Activated B cell treated with CpG ODN at 0.5 μM for 24 hours (primary cell): Measurements from ENCODE around the gene SMIM30. TPM values are rescaled to one million over a fixed set of nuclear protein-coding genes. Genes with fewer than 3 reads are reported as not detected.

Source experiments
- ATAC-seq: fragments of 200-7000 bp; cut with Tn5 transposase; one replicate; pipeline ENCODE4 v1.10.0; 2021; ENCODE audit warnings: low read depth, mild to moderate bottlenecking, moderate library complexity
- CTCF ChIA-PET: fragments of 350-600 bp; sonication (Branson Sonifier 250); formaldehyde crosslinking; loops from one replicate; lab custom pipeline; 2021; ENCODE audit warnings: antibody characterized with exemption; lab: Charles Lee
- POLR2A ChIA-PET: fragments of 350-600 bp; sonication (Branson Sonifier 250); formaldehyde crosslinking; loops from one replicate; lab custom pipeline; 2021; ENCODE audit warnings: antibody characterized with exemption; lab: Charles Lee
- DNase-seq: peaks from one replicate; pipeline ENCODE4 v3.0.0; 2022
- H3K27ac Mint-ChIP-seq: one replicate; pipeline ENCODE4 v1.8.0; 2020; ENCODE audit warnings: mixed read lengths
- H3K27me3 Mint-ChIP-seq: one replicate; pipeline ENCODE4 v1.8.0; 2021; ENCODE audit warnings: mixed read lengths
- H3K36me3 Mint-ChIP-seq: one replicate; pipeline ENCODE4 v1.8.0; 2021; ENCODE audit warnings: low read depth, mixed read lengths
- H3K4me1 Mint-ChIP-seq: one replicate; pipeline ENCODE4 v1.8.0; 2021; ENCODE audit warnings: mixed read lengths
- H3K4me3 Mint-ChIP-seq: one replicate; pipeline ENCODE4 v1.8.0; 2020; ENCODE audit warnings: mild to moderate bottlenecking, mixed read lengths
- H3K9me3 Mint-ChIP-seq: one replicate; pipeline ENCODE4 v1.8.0; 2020; ENCODE audit warnings: mixed read lengths
- CTCF ChIP-seq: fragments of 200-600 bp; IDR thresholded peaks from one replicate; pipeline ENCODE4 v1.8.0; 2022; ENCODE audit warnings: antibody characterized with exemption, mild to moderate bottlenecking
- intact Hi-C: fragments of 100-400 bp; cut with micrococcal nuclease; formaldehyde crosslinking; loops from one replicate; pipeline ENCODE4 v1.15.1; 2024
- total RNA-seq: library from RNA; stranded (reverse); gene quantifications from 2 replicates; pipeline ENCODE4 v1.2.3, GENCODE V29; 2022

Gene SMIM30
- total RNA-seq, 1 donor from 2014 or later = 28.7 TPM

GRCh38 chr7:113092762-113093161, 25.6 kb downstream of the SMIM30 start:
- TF ChIP-seq CTCF = no peak
- POLR2A ChIA-PET = no interaction called here
- Mint-ChIP-seq H3K36me3 (no peaks in the 10 kb centered on the region), H3K4me1 (no peaks in the 10 kb centered on the region), H3K9me3 (no peaks in the 10 kb centered on the region), H3K4me3 (no peak overlapping the region), H3K27ac (no peak overlapping the region), H3K27me3 (peaks cover 12% of the 10 kb centered on the region)
- DNase-seq = no peak
- intact Hi-C loops = no loop called here
- CTCF ChIA-PET = no interaction called here
- no peak for ATAC-seq

GRCh38 chr7:113087071-113087998, 31.0 kb downstream of the SMIM30 start:
- no peaks in the 10 kb centered on the region for H3K9me3 Mint-ChIP-seq
- no peak overlapping the region for H3K27ac Mint-ChIP-seq
- peaks cover 7% of the 10 kb centered on the region for H3K4me1 Mint-ChIP-seq
- H3K27me3 Mint-ChIP-seq = peaks cover 47% of the 10 kb centered on the region
- no peak for TF ChIP-seq CTCF
- DNase-seq = no peak
- ChIA-PET CTCF (no interaction called here), POLR2A (no interaction called here)
- ATAC-seq = no peak
- intact Hi-C loops = no loop called here
- H3K36me3 Mint-ChIP-seq = no peaks in the 10 kb centered on the region
- H3K4me3 Mint-ChIP-seq = no peak overlapping the region

- no peak within 1 kb of the TSS for H3K27ac Mint-ChIP-seq
- no peak for TF ChIP-seq CTCF
- DNase-seq = no peak
- H3K4me3 Mint-ChIP-seq = peak within 1 kb of the TSS; percentile 46
- ChIA-PET CTCF (no interaction called here), POLR2A (interaction anchor here (0.7 kb wide), 1 partner anchor 113 kb away, joined by 6 read pairs; no protein-coding TSS in a partner anchor)
- peaks cover 42% of the 10 kb centered on the region for H3K27me3 Mint-ChIP-seq
- no peaks in the 10 kb centered on the region for H3K36me3 Mint-ChIP-seq
- H3K9me3 Mint-ChIP-seq = no peaks in the 10 kb centered on the region
- H3K4me1 Mint-ChIP-seq = peaks cover 7% of the 10 kb centered on the region
- intact Hi-C loops = no loop called here
- ATAC-seq = peak; percentile 45
Measured at GRCh38 chr7:113086431-113086888, 31.9 kb downstream of the SMIM30 start, which contains the start of gene GPR85. TSS of gene GPR85 (minus strand) at chr7:113086827. CDS start at chr7:113084721, 2,106 bp downstream.

GRCh38 chr7:113085781-113086390, 32.5 kb downstream of the SMIM30 start:
- Mint-ChIP-seq H3K9me3 (no peaks in the 10 kb centered on the region), H3K4me3 (peak overlapping the region; percentile 28), H3K27ac (no peak overlapping the region), H3K36me3 (no peaks in the 10 kb centered on the region), H3K27me3 (peaks cover 42% of the 10 kb centered on the region), H3K4me1 (peaks cover 7% of the 10 kb centered on the region)
- no peak for TF ChIP-seq CTCF
- CTCF ChIA-PET = no interaction called here
- DNase-seq (no peak), ATAC-seq (peak; percentile 21)
- intact Hi-C loops = no loop called here
- POLR2A ChIA-PET = interaction anchor here (0.7 kb wide), 1 partner anchor 112 kb away, joined by 6 read pairs; no protein-coding TSS in a partner anchor
